Suppressor macrophage treated with lipopolysaccharide for 1 hour (primary cell): ENCODE measurements around the gene CXCL6.

Experiments
- DNase-seq, 3 donors: peaks; one replicate each; pipeline ENCODE4 v3.0.0-alpha.2; 2020 to 2022

The CXCL6 gene

DNA sequence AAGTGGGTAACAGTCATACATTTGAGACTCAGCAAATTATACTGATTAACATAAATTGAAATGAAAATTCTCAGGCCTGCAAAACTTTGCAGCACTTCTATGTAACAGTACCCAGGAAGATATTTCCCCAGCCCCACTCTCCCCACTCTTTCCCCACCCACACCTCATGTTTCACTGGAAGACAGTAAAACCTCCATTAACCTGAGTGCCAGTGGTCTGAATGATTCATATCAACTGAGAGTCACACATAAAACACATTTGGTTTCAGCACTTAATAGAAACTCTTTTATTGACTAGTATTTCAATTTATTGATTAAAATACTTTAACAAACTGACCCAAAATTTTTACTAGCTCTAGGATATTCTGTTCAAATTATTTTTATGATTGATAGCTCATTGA, 6.9 kb downstream of the CXCL6 start:
- DNase-seq, result no peak

DNA sequence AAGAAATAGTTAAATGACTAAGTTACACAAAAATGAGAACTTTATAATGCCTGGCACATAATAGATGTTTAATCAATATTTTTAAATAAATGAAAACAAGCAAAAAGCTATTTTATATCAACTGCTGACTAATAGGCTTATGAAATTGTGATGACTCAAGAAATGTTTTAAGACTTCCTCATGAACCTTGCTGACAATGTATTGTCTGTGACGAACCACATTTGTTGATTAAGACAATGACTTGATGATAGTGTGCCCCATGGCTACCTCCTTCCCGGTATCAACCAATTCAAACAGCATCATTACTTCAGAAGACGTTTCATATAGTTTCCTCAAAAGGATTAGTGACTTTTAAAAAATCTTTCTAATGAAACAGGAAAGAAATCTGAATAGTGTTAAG, 7.9 kb downstream of the CXCL6 start:
- DNase-seq, result peak; percentile 45 to 80 (median 74)

DNA sequence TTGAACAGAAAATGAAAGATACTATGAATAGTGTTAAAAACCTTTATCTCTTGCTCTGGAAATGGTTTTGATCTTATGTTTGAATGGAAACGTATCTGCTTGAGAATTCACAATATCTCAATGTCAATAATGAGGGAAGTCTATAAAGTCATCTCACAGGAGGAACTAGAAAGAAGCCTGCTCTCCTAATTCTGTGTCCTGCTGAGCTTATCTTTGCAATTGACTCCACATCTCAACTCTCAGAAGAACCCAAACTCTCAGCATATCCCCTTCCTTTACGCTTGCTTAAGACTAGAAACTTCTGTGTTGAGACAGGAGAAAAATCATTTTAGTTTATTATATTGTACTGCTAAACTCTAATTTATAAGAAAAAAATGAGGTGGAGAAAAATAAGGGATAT, 8.3 kb downstream of the CXCL6 start:
- DNase-seq, result no peak

DNA sequence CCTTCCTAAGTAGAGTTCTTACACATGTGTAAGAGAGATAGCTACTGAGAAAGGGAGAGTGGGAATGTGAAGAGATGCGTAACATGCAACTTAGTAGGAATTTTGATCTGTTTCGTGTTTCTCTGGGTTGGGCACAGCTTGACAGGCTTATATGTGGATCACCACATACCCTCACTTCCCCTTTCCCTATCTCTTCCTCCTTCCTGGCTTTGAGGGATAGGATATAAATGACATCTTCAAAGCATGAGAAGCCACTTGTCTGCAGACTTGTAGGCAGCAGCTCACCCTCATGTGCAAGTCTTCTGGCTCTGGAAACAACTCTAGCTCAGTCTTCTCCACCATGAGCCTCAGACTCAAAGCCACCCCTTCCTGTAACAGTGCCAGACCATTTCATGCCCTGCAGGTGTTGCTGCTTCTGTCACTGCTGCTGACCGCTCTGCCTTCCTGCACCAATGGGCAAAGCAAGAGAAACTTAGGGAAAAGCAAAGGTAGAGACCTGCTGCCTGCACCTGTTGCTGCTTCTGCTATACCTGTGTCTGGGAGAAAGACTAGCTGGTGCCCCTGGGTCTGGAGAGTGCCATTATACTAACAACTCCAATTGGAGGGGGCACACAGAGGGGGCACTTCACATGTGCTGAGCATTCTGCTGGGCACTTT, 11.2 kb downstream of the CXCL6 start:
- peak; percentile 48 to 66 (median 59) for DNase-seq

DNA sequence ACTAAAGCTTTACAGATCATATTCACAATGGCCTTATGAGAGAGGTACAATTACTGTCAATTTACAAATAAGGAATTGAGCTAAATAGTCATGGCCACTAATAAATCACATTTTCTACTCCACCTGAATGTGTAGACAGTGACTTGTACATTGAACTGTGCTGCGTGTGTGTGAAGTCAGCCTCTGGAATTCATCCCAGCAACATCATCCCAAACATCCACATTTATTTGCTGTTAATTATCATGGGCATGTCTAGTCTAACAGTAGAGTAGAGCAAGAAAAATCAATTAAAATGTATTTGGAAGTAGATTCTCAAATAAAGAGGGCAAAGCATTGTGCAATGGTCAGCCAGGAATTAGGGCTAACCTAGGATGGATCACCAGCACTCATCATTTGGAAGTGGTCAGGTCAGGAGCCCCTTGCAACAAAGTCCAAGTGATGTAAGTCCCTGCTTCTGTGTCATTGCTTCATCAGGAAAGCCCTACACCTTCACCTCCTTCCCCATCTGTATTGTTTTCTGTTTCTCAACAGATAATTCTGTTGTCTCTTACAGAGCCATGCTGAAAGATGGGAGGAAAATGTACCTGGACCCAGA, 11.8 kb downstream of the CXCL6 start:
- DNase-seq, result no peak

DNA sequence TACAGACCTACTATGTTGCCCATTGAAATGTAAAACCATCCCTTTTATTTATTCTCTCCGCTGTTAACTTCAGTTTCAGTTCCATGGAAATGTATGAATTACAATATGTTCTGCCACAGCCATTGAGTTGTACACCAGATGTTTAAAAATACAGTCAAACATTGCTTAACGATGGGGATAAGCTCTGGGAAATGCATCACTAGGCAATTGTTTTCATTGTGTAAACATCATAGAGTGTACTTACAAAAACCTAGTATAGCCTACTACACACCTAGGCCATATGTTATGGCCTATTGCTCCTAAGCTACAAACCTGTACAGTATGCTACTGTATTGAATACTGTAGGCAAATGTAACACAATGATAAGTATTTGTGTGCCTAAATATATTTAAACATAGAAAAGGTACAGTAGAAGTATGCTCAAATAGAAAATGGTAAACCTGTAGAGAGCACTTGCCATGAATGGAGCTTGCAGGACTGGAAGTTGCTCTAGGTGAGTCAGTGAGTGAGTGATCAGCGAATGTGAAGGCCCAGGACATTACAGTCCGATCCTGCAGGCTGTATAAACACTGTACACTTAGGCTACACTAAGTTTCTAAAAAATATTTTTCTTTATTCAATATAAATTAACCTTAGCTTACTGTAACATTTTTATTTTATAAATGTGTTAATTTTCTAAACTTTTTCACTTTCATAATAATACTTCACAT, 13.9 kb downstream of the CXCL6 start:
- DNase-seq, result no peak

DNA sequence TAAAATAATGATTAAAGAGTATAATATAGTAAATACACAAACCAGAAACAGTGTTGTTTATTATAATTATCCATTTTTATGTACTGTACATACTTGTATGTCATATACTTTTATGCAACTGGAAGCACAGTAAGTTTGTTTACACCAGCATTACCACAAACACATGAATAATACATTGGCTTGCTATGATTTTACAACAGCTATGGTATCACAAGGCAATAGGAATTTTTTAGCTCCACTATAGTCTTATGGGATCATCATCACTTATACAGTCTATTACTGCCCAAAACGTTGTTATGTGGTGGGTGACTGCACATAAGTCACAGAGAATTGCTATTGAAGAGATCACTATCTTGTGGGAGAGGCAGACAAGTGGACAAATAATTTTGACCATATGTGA, 14.8 kb downstream of the CXCL6 start:
- no peak for DNase-seq

DNA sequence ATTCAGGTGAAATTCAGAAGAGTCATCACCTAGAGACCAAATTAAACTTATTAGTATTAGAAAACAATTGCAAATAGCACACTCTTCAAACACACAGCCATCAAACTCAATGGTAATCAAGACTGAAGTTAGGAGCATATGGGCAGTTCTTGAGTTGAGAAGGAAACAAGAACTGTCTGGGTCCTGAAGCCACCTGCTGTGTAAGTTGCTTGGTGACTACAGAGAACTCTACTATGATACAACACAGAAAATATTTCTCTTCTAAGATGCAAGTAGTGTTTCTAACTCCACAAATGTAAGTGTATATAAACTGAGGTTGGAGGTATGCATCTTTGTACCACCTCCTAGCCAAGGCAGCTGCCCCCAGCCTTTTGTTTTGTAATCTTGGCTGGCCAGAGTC, 16.3 kb downstream of the CXCL6 start:
- no peak for DNase-seq

DNA sequence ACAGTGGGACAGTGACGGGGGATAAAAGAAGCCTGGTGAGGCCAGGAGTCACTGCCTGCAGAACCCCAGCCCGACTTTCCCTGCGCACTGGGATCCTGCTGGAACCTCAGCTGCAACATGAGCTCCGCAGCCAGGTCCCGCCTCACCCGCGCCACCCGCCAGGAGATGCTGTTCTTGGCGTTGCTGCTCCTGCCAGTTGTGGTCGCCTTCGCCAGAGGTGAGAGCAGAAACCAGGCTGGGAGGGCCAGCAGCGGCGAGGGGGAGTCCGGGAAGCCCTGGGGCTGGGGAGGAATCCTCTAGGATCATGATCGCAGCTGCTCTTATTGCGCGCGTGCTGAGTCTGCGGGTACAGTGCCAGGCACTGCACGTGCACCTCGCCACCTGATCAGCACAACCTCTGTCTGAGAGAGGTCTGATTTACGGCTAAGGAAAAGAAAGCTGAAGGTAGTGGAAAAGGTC, 16.8 kb downstream of the CXCL6 start, which contains the start of gene PF4V1:
Gene PF4V1, plus strand, starts transcription at position 51 of the 459 bp plus-strand sequence. Its CDS starts 67 bp downstream, at position 118.
- DNase-seq, result no peak

DNA sequence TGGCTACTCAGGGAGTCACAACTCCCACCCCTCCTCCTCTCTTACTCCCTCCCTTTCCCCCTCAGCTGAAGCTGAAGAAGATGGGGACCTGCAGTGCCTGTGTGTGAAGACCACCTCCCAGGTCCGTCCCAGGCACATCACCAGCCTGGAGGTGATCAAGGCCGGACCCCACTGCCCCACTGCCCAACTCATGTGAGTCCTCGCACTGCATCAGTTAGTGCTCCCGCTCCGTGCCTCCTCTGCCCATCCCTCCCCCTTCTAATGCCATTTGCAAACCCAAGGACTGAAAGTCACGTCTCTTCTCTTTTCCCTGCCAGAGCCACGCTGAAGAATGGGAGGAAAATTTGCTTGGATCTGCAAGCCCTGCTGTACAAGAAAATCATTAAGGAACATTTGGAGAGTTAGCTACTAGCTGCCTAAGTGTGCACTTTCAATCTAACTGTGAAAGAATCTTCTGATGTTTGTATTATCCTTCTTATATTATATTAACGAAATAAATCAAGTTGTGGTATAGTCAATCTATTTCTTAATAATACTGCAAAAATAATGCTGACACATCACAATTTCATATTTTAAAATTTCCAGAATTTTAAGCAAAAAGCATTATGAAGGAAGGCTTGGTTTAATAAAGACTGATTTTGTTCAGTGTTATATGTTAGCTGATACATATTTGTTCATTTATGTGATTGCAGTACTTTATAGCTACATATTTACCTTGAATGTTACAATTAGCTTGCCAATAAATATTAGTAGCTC, 17.4 kb downstream of the CXCL6 start:
- no peak for DNase-seq

DNA sequence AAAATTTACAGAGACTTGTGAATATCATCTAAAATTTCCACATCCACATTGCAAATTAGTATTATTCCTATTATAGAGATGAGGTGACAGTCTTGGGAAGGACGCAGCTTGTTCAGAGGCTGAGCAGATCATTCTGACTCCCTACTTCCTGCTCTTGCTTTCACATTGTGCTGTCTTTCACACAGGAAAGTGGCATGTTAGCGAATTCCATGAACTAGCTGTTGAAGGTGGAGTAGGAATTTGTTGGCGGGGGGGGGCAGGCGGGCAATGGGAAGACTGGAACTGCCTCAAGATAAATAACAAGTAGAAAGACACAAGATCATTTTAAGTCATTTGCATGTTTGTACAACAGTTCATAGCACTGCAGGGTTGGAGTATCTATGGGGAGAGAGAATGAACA, 18.9 kb downstream of the CXCL6 start:
- no peak for DNase-seq

DNA sequence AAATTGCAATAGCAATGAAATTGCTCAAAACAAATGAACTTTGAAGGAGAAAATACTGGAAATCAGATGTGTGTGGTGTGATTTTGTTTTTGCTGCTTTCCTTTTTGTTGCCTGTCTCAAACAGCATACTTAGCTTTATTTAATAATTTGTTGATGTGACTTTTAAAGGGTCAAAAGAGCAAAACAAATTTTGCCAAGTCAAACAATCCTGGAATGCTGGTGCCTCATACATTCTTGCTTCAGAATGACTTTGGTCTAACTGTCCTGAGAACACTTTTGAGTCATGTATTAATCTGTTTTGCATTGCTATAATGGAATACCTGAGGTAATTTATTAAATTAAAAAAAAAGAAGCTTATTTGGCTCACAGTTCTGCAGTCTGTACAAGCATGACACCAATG, 20.0 kb downstream of the CXCL6 start:
- no peak for DNase-seq

DNA sequence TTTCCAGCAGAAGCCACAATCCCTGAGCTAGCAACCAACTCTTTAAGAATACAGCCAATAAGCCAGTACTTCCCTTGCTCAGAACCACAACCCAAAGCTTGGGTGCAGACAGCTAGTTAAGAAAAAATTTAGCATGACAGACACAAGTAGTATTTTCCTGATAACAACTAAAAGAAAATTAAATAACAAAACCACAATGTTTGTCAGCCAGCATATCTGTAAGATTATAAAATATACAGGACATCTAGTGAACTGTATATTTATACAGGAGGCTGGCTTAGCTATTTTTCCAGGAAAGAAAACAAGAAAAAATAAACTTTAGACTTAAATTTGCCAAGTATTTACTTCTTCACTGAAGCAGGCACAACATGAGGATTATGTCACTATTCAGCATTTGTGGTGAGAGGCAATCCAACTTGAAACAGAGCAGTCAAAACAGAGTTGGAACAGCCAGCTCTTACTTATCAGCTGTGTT, 23.2 kb downstream of the CXCL6 start:
- no peak for DNase-seq

DNA sequence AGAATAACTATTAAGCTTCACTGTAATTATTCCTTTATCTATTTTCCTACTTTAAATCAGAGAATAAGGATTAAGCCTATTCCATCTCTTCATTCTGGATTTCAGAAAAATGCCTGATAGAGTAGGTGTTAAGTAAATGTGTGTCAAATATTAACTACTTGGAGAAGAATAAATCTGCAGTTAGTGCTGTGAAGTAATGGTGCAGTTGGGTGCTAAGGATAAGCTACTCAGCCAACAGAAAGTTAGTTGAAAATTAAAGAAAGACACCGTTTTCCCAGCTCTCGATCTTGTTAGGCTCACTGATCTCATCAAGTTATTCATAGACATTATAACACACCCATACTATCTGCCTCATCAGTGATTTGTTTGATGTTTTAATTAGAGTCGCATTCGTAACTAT, 23.7 kb downstream of the CXCL6 start:
- no peak for DNase-seq

DNA sequence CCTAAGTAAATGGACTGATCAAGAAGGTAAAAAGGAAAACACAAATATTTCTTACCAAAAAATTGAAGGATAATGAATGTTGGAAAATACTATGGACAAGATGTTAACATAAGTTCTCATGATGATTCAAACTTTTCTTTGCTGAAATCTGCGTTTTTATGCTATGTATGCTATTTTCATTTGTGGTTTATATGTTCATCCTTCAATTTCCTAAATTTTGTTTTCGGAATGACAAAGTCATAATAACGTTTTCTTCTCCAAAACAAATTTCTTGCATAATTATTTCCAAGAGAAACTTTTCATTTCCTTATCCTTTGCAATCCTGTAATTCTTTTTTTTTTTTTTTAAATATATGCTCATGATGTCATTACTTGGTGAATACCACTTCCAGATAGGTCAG, 24.4 kb downstream of the CXCL6 start:
- peak in 2 of 3 donors; percentile 84 to 92 for DNase-seq

DNA sequence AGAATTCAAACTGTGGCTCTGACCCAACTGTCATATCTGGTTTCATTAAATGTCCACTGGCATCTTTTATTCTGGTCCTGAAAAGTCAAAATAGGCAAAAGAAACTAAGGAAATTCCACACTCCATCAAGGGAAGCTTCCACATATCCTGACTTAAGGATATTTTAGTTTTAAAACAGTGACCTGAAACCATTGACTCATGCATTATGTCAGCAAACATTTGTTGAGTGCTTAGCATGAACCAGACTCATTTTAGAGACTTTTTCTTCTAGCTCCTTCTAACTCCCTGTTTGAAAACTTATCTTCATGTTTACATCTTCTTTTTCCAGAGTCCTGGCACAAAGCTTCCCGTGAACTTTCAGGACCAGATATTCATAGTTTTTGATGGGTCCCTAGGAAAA, 25.8 kb downstream of the CXCL6 start:
- DNase-seq, result peak in 2 of 3 donors; percentile 67 to 75

DNA sequence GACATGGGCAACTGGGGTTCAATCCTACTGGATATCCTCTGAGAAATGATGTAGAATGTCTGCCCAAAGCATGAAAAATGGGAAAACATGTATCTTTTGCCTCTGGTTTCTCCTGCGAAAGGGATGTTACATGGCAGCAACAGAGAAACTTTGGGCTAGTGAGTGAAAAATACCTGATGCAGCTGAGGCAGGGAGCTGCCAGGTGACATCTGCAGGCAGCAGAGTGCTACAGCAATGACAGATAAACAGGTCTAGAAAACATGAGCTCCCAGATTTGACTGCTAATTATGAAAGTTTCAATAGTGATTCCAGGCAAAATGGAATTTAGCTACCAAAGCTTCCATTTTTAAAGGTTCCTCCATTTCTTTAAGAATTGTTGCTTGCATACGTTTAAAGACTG, 27.9 kb downstream of the CXCL6 start:
- no peak for DNase-seq

DNA sequence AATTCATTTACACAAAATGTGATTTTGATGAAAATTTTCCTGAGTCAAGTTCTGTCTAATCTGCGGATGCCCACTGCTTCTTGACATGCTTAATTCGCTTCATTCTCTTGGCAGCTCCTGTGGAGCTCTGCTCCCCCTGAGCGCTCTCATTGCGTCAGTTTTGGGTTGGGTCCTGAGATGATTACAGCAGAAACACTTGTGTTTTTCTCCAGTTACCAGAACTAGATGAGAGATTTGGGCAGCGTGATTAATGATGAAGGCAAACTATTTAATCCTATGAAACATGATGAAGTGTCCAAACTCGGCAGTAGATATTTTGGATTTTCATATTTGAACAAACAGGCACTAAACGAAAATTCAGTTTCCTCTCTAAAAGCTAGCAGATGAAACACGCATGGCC, 28.5 kb downstream of the CXCL6 start:
- no peak for DNase-seq

DNA sequence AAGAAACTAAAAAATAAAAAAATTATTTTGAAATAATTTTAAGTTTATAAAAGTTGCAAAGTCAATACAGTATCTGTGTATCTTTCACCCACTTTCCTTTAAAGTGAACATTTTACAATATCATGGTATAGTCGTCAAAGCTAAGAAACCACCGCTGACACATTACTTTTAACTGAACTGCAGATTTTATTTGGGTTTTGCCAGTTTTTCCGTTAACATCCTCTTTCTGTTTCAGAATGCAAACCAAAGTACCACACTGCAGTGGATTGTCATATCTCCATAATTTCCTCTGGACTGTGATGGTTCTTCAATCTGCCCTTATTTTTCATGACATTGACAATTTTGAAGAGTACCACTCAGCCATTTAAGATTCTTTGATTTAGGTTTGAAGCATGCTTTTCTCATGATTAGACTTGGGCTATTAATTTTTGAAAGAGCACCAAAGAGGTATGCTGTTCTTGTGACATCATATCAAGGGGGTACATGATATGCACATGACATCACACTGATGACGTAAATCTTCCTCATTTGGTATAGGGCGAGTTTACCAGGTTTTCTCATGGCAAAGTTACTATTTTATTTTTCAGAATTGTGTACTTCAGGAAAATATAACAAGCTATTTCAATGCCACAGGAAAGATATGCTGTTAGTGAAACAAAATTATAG, 29.1 kb downstream of the CXCL6 start:
- peak; percentile 65 to 86 (median 81) for DNase-seq

DNA sequence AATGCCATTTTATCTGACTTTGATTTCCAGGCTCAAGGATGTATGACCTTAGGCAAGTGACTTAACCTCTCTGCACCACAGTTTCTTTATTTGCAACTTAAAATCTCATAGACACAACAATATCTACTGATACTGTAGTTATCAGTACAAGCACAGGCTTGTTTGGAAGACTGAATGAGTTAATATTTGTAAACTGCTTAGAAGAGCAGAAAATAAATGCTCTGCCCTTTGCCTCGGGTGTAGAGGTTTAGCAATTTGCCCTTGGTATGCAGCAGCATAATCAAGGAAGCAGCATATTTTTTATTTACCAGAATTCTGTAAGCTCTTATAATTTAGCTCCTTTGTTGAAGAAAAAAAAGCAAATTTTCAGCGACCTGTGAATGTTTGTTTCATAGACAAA, 29.8 kb downstream of the CXCL6 start:
- no peak for DNase-seq

DNA sequence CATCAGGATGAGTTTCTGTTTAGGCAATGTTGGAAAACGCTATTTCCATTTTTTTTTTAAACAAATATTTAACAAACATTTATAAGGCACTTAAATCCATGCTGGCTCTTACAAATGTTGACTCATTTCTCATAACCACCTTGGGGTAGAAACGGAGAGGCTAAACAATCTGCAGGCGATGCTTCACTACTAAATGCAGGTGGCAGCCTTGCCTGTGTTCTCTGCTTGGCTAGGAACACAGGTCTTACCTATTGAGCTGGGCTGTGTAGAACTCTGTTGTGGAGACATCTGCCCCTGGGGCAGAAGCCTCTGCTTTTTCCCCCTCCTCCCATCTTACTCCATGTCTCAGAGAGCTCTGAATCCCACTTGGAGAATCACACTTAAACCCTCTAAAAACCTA, 31.3 kb downstream of the CXCL6 start:
- no peak for DNase-seq
